HepG2 (cell line): ENCODE data around the gene TAB2. TPM values are rescaled to one million over a fixed set of nuclear protein-coding genes. Genes with fewer than 3 reads are reported as not detected.
A peak's percentile ranks its signal among the peaks of the same experiment; 100 is the strongest.

Experiments used
- ATAC-seq: fragments of 200-7000 bp; cut with Tn5 transposase; 3 replicates; pipeline ENCODE4 v1.9.1; 2020; ENCODE audit warnings: mild to moderate bottlenecking, moderate library complexity
- BruUV-seq: library from RNA; stranded (reverse); fragments of 400-500 nt; replicated peaks from 2 replicates; lab custom pipeline; 2021; lab: Mats Ljungman, UMichigan
- CTCF ChIA-PET: fragments of 300-600 bp; formaldehyde crosslinking; extraction: SDS; loops from one replicate; lab custom pipeline; 2021; ENCODE audit warnings: low total read pairs, inconsistent platforms, low intra/inter-chr PET ratio; lab: Yijun Ruan, JAX
- POLR2A ChIA-PET: fragments of 350-600 bp; sonication (Branson Sonifier 250); formaldehyde crosslinking; loops from one replicate; lab custom pipeline; 2020; ENCODE audit warnings: antibody characterized with exemption, inconsistent platforms; lab: Yijun Ruan, JAX
- DNase-seq: peaks from one replicate; pipeline ENCODE4 v3.0.0-alpha.2; 2015; ENCODE audit warnings: low spot score
- FAIRE-seq: peaks from 3 replicates; lab custom pipeline; 2011; peaks lifted over from hg19 to GRCh38; lab: Jason Lieb, UNC
- H2AFZ ChIP-seq: one replicate; pipeline ENCODE4 v1.6.1; 2011; ENCODE audit warnings: low read length, inconsistent platforms
- H3K27ac ChIP-seq: fragments of 300-600 bp; 3 replicates; pipeline ENCODE4 v1.8.0; 2011; ENCODE audit warnings: mixed run types, mild to moderate bottlenecking, mixed read lengths, low read length, inconsistent platforms; ENCODE audit not compliant: insufficient read depth; ENCODE audit errors: extremely low read length
- H3K27me3 ChIP-seq, 2 experiments: fragments of 200-600 bp in 1 of 2; 2 replicates in 1 of 2; 3 replicates in 1 of 2; pipeline versions ENCODE4 v1.6.0 to v1.8.0; 2011; ENCODE audit warnings: low read length in 2 of 2, mild to moderate bottlenecking in 2 of 2, moderate library complexity in 2 of 2, inconsistent platforms in 1 of 2; ENCODE audit not compliant: insufficient read depth in 2 of 2, control insufficient read depth in 1 of 2
- H3K36me3 ChIP-seq, 2 experiments: fragments of 200-600 bp in 1 of 2; replicated peaks in 1 of 2; 2 replicates in 1 of 2; 3 replicates in 1 of 2; pipeline versions ENCODE4 v1.5.1 to v1.8.0; 2011; ENCODE audit warnings: low read length in 2 of 2, inconsistent platforms in 1 of 2; ENCODE audit not compliant: insufficient read depth in 2 of 2, control insufficient read depth in 1 of 2
- H3K4me1 ChIP-seq: 2 replicates; pipeline ENCODE4 v1.5.1; 2012; ENCODE audit warnings: low read length, inconsistent platforms; ENCODE audit not compliant: insufficient read depth
- H3K4me2 ChIP-seq: 2 replicates; pipeline ENCODE4 v1.6.0; 2011; ENCODE audit warnings: low read depth, low read length, inconsistent platforms
- H3K4me3 ChIP-seq, 3 experiments: fragments of 200-600 bp in 1 of 3; sonication (generic), shearing (Covaris generic) in 1 of 3; replicated peaks in 1 of 3; 2 replicates each; pipeline ENCODE4 v1.5.1; 2011 to 2016; ENCODE audit warnings: low read length in 3 of 3, inconsistent platforms in 2 of 3, low read depth in 2 of 3, mild to moderate bottlenecking in 2 of 3, control low read depth in 1 of 3, mixed read lengths in 1 of 3; ENCODE audit not compliant: insufficient read depth in 1 of 3
- H3K79me2 ChIP-seq: one replicate; pipeline ENCODE4 v1.6.1; 2011; ENCODE audit warnings: low read length, inconsistent platforms; ENCODE audit not compliant: insufficient read depth
- H3K9ac ChIP-seq: 2 replicates; pipeline ENCODE4 v1.6.0; 2011; ENCODE audit warnings: mild to moderate bottlenecking, low read depth, low read length, inconsistent platforms; ENCODE audit not compliant: insufficient read depth
- H3K9me3 ChIP-seq: 2 replicates; pipeline ENCODE4 v1.5.1; 2012; ENCODE audit warnings: mild to moderate bottlenecking, low read length
- H4K20me1 ChIP-seq: 2 replicates; pipeline ENCODE4 v1.6.0; 2011; ENCODE audit warnings: inconsistent platforms, mild to moderate bottlenecking, low read length, moderate library complexity; ENCODE audit not compliant: insufficient read depth
- CAMTA2 ChIP-seq: sonication (generic); formaldehyde crosslinking; IDR thresholded peaks from 2 replicates; pipeline ENCODE4 v1.4.0; 2020; ENCODE audit warnings: mild to moderate bottlenecking, missing genetic modification reagents, borderline replicate concordance
- FLYWCH1 ChIP-seq: sonication (generic); formaldehyde crosslinking; IDR thresholded peaks from 2 replicates; pipeline ENCODE4 v1.8.1; 2023; ENCODE audit warnings: mild to moderate bottlenecking, missing genetic modification reagents
- FOXO4 ChIP-seq: sonication (generic); formaldehyde crosslinking; conservative IDR thresholded peaks from 2 replicates; pipeline ENCODE4 v1.8.1; 2023; ENCODE audit warnings: missing genetic modification reagents
- HDAC6 ChIP-seq: fragments of 200-600 bp; sonication (generic); IDR thresholded peaks from 2 replicates; pipeline ENCODE4 v1.7.0; 2017; ENCODE audit warnings: mild to moderate bottlenecking, antibody characterized with exemption, low read length, low read depth
- HOXA5 ChIP-seq: sonication (generic); formaldehyde crosslinking; IDR thresholded peaks from 2 replicates; pipeline ENCODE4 v1.4.0; 2020; ENCODE audit warnings: missing genetic modification reagents
- MED8 ChIP-seq: sonication (generic); formaldehyde crosslinking; IDR thresholded peaks from 2 replicates; pipeline ENCODE4 v1.8.1; 2023; ENCODE audit warnings: mild to moderate bottlenecking, missing genetic modification reagents; ENCODE audit not compliant: insufficient replicate concordance
- RBM22 ChIP-seq: fragments of 200-400 bp; formaldehyde crosslinking; optimal IDR thresholded peaks from 2 replicates; pipeline ENCODE3; 2017; ENCODE audit warnings: mild to moderate bottlenecking, low read length, moderate library complexity
- TGIF2 ChIP-seq: IDR thresholded peaks from 2 replicates; pipeline ENCODE4 v1.6.1; 2016; ENCODE audit warnings: control low read depth, missing compliant biosample characterization
- THRA ChIP-seq: sonication (generic); formaldehyde crosslinking; IDR thresholded peaks from 2 replicates; pipeline ENCODE4 v1.4.0; 2020; ENCODE audit warnings: missing genetic modification reagents, borderline replicate concordance
- ZNF282 ChIP-seq: fragments of 450-650 bp; IDR thresholded peaks from 2 replicates; pipeline ENCODE4 v1.6.1; 2018; ENCODE audit not compliant: partially characterized antibody
- ZNF772 ChIP-seq: sonication (generic); formaldehyde crosslinking; IDR thresholded peaks from 2 replicates; pipeline ENCODE4 v1.5.0; 2020; ENCODE audit warnings: mild to moderate bottlenecking, missing genetic modification reagents
- WGBS: methylation state at CpG from one replicate; pipeline ENCODE4 v1.1.6; 2017; ENCODE audit warnings: low lambda C conversion rate; 5-methylcytosine and 5-hydroxymethylcytosine counted together
- in situ Hi-C: cut with HindIII; loops from 2 replicates; pipeline ENCODE4 v1.10.0; 2017; ENCODE audit warnings: low pct_unique_long_range_greater_than_20kb; ENCODE audit not compliant: extremely low pct_ligation_motif_present
- intact Hi-C: fragments of 100-400 bp; cut with micrococcal nuclease; formaldehyde crosslinking; loops from one replicate; pipeline ENCODE4 v1.10.0; 2022; ENCODE audit not compliant: unreplicated experiment
- polyA plus RNA-seq, 8 experiments: library from polyadenylated mRNA; depleted of rRNA in 3 of 8; stranded (reverse) in 7 of 8; unstranded in 1 of 8; fragments of >200 nt; fragmentation: Illumina TruSeq in 4 of 8; extraction: Trizol in 4 of 8; gene quantifications; 2 replicates each; pipeline versions ENCODE4 v1.2.1 to v1.2.3, GENCODE V29; 2011 to 2016; ENCODE audit warnings: low read depth in 4 of 8, missing spikeins in 1 of 8, mixed read lengths in 1 of 8; ENCODE audit not compliant: insufficient read depth in 1 of 8
- total RNA-seq, 5 experiments: library from RNA; depleted of rRNA; stranded (reverse); fragments of >200 nt; fragmentation: Illumina TruSeq; extraction: Trizol; gene quantifications; 2 replicates each; pipeline ENCODE4 v1.2.3, GENCODE V29; 2016; ENCODE audit warnings: low read depth in 1 of 5

TAB2 gene
- total and polyA plus RNA-seq, 2 of the 13 experiments (the other 11 are each of a cell fraction or from before 2014, with no cell fraction given) = 23.7 to 50.2 TPM

DNA sequence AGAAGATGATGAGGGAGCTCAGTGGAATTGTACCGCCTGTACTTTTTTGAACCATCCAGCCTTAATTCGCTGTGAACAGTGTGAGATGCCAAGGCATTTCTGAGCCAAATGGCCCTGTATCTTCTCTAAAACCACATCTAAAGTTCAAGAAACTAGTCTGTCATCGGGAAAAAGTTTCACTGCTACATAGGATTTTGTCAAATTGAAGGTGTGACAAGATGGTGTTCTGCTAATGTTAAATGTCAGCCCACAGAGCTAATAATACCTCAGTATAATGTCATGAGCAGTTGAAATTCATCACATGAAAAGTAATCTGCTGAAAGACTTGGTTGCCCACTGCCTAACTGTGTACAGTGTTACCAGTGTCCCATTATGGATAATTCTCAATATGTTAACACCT is 92.1 kb downstream of the TAB2 start:
- no peak for TF ChIP-seq CAMTA2
- TF ChIP-seq HDAC6 = no peak
- TF ChIP-seq HOXA5 (CRISPR knock-in tag) = no peak
- TF ChIP-seq FLYWCH1 (CRISPR knock-in tag) = no peak
- TF ChIP-seq TGIF2 (CRISPR knock-in tag) = no peak
- TF ChIP-seq MED8 (CRISPR knock-in tag) = no peak
- TF ChIP-seq ZNF772 = no peak
- TF ChIP-seq, all 625 proteins: peak for 0
- no TSS peak for BruUV-seq

DNA sequence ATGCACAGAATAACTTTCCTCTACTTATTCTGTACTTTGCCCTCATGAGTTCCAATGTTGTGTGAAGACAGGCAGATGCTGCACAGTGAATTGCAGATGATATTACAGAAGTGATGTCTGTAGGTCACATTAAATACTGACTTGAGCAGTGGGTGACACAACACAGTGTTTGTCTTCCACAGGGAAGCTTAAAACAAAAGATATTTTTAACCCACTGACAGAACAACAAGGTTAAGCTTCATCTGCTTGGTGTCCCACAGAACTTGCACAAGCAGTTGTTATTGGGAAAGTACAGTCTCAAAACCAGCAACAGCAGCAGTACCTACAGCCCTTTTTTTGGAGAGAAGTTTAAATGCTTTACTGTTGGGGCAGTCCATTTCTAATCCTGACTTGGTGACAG is 93.0 kb downstream of the TAB2 start:
- in situ Hi-C loops (no loop called here), intact Hi-C loops (no loop called here)
- Histone ChIP-seq H3K4me3 (no peak overlapping the region), H3K27me3 (no peaks in the 10 kb centered on the region; a peak in 1 of 5 replicates), H2AFZ (no peak overlapping the region), H3K36me3 (peaks cover 4 to 19% of the 10 kb centered on the region in 2 experiments), H3K4me1 (no peaks in the 10 kb centered on the region), H3K27ac (no peak overlapping the region), H3K4me2 (no peak overlapping the region), H4K20me1 (no peaks in the 10 kb centered on the region), H3K9ac (no peak overlapping the region), H3K79me2 (no peaks in the 10 kb centered on the region), H3K9me3 (no peaks in the 10 kb centered on the region)
- TF ChIP-seq FOXO4 (CRISPR knock-in tag) (no peak), THRA (CRISPR knock-in tag) (no peak), RBM22 (peak; percentile 34), ZNF282 (no peak)
- BruUV-seq = no TSS peak
- no peak for FAIRE-seq
- ChIA-PET POLR2A (no interaction called here), CTCF (no interaction called here)
- no peak; the same call in 2 of the 3 replicates for ATAC-seq
- no peak for DNase-seq

More for the DNA sequence above, 92.1 kb downstream of the TAB2 start:
- no peak overlapping the region for H3K4me2 ChIP-seq
- ATAC-seq (no peak), DNase-seq (no peak), FAIRE-seq (no peak)
- no peak overlapping the region for H3K4me3 ChIP-seq
- H3K4me1 ChIP-seq = no peaks in the 10 kb centered on the region
- H3K36me3 ChIP-seq = peaks cover 4 to 23% of the 10 kb centered on the region in 2 experiments
- no peak overlapping the region for H2AFZ ChIP-seq
- H4K20me1 ChIP-seq = no peaks in the 10 kb centered on the region
- intact Hi-C loops (no loop called here), in situ Hi-C loops (no loop called here)
- H3K79me2 ChIP-seq = no peaks in the 10 kb centered on the region
- no peaks in the 10 kb centered on the region for H3K9me3 ChIP-seq
- no peaks in the 10 kb centered on the region; a peak in 1 of 5 replicates for H3K27me3 ChIP-seq
- CTCF ChIA-PET = no interaction called here
- no peak overlapping the region for H3K9ac ChIP-seq
- POLR2A ChIA-PET = no interaction called here
- 98% methylated on average over 3 of the region's 3 CpGs for WGBS
- H3K27ac ChIP-seq = no peak overlapping the region
